NCI-H345 treated with DMSO at 0.1 percent for 48 hours (cell line): Measurements from ENCODE around the gene CFAP20DC.
A peak's percentile ranks its signal among the peaks of the same experiment; 100 is the strongest.
"Not testable (repeated sequence)": the region's sequence is repeated elsewhere in the genome, so short reads cannot be mapped to it uniquely, and the experiment has no call there.

ENCODE experiments used
- DNase-seq: peaks from one replicate; lab custom pipeline; 2025; ENCODE audit not compliant: unreplicated experiment; lab: John Stamatoyannopoulos, UW

CFAP20DC gene

DNA sequence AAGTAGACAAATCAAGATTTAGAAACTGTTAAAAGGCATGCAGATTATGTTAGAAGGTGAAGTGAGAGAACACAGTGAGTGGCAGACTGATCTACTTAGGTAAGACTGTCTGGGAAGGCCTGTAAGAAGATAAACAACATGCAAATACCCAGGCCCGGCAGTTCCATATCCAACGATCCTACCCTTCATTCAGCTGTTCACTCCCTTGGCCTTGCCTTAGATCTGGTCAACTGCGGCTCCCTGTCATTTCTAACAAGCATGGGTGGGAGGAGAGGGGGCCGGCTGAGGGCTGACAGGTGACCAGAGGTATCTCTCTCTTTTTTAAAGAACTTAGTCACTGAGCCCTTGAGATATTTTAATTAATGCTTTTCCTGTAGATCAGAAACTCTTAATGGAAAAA lies 298.6 kb downstream of the CFAP20DC start:
- DNase-seq: no peak

DNA sequence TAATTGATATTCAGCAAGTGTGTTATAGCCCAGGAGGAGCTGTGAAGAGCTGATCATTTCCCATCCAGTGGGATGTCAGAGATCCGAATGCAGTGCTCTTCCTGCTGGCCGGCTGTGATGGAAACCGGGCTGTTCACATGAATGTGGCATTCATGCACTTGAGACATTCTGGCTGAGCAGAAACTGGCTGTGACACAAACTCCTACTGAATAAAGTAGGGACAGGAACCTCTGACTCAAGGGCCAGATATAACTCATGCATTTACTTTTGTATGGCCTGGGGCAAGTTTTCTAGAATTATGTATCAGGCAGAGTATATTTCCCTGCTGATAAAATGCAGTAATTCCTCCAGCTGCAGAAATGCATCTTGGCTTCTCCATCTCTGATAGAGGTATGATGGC lies 299.9 kb downstream of the CFAP20DC start:
- DNase-seq: no peak

GRCh38 chr3:58748024-58748423 lies 301.8 kb downstream of the CFAP20DC start:
- DNase-seq: no peak

DNA sequence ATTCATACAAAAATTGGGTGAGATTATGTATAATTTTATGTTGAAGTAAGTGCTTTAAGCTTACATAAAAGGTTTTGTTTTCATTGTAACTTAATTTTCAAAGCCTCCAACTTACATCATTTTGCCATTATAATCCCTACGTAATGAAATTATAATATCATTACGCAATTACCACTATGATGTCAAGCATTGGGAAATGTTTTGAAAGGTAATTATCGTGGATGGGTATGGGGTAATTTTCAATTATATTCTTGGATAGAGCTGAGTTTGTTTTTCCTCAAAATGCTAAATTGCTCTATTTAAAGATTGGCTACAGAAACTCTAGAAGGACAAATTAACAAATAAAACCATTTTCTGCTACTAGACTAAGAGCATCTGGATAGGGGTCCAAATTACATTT lies 303.1 kb downstream of the CFAP20DC start:
- no peak for DNase-seq

GRCh38 chr3:58743296-58743695 lies 306.5 kb downstream of the CFAP20DC start:
- no peak for DNase-seq

DNA sequence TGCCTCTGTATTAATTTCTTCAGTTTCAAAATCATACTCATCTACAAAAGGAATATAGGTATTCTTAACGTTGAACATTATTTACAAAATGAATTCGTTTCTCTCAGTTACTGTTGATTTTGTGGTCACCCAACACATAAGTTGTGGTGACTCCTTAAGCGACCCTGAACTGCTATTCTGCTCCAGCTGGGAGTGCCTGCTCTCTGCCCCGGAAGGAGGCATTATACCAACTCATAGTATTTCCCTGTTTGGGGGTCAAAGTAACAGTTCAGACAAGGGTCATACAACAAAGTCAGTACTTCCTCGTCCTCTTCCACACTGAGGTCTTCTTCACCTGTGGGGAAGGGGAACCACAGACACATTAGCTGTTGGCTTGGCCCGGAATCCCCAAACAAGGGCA lies 307.6 kb downstream of the CFAP20DC start:
- DNase-seq: no peak

DNA sequence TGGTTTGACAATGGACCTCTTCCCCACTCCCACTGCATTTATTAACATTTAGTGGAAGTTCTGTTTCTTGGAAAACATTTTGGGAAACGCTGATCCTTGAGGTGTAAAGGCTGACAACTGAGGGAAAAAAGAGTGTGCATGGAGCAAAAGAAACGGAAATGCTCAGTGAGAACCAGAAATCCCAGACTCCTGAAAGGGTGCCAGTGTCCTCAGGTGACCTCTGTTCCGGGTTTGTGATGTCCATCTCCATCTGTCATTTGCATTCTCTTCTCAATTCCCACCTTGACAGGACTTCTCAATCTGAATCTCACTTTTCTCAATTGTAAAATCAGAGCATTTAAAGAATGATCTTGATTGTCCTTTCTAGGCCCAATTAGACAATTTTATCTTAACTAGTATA lies 312.2 kb downstream of the CFAP20DC start:
- no peak for DNase-seq

DNA sequence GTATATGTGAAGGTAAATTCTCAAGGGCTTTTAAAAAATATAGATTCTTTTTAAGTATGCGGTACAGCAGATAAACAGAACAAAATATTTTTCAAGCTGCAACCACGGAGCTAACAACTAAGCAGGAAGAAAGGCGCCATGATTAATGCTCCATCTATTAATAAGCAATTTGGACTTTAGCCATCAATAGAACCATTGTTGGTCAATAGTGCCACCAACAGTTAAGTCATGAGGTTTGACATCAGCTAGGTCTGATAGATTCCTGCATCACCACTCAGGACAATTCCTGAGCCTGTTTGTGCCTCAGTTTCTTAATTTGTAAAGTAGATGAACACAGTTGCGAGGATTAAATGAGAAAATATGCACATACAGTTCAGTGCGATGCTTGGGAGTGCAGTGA lies 318.2 kb downstream of the CFAP20DC start:
- no peak for DNase-seq

- DNase-seq: no peak
Observed at GRCh38 chr3:58728723-58729122, 321.1 kb downstream of the CFAP20DC start.

- no peak for DNase-seq
Observed at GRCh38 chr3:58725326-58725853, 324.4 kb downstream of the CFAP20DC start.

- no peak for DNase-seq
Observed at GRCh38 chr3:58724336-58724735, 325.5 kb downstream of the CFAP20DC start.

DNA sequence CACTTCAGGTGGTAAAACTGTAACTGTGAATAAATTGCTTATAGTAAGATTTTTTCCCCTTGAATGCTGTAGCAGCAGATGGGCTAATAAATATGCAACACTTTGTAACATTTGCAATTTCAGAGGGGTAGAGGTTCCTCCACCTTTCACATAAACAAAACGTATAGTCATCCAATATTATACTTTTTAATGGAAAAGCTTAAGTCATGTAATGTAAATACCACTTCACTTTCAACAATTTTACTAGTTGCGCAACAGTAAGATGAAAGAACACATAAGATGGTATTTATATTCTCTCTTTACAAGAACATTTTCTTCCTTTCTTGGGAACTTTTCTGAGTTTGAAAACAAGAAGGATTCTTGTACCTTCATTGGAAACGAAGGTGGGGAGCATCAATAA lies 326.7 kb downstream of the CFAP20DC start:
- no peak for DNase-seq

GRCh38 chr3:58722561-58722960 lies 327.3 kb downstream of the CFAP20DC start:
- peak; percentile 32 for DNase-seq

GRCh38 chr3:58720526-58720925 lies 329.3 kb downstream of the CFAP20DC start:
- DNase-seq: no peak

GRCh38 chr3:58719684-58720083 lies 330.1 kb downstream of the CFAP20DC start:
- DNase-seq: no peak

DNA sequence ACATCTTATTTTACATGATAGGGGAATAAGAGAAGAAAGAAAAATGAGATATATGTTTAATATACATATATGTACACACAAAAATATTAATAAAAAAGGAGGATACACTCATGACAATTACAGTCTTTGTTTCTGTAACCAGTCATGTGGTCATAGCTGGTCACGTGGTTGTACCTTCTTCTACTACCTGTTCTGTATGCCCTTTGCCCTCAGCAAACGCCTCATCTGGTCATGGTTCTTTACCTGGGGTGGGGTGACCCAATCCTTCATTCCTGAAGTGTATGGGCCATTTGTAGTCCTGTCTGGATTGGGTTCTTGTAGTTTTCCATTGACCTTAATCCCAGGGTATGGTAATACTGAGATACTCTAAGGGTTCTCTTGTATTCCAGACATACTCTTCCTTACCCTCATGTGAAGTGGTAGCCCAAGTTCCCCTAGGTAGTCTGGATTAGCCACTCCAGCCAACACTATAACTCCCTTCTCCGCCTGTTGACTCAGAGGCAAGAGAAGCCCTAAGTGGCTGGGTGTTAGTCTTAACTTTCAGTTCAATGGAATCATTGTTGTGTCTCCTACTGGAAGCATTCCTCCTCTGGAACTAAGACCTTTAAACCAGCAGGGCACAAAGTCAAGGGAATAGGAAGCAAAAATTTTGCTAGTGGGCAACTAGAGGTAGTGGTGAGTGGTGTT lies 336.0 kb downstream of the CFAP20DC start:
- DNase-seq: no peak

DNA sequence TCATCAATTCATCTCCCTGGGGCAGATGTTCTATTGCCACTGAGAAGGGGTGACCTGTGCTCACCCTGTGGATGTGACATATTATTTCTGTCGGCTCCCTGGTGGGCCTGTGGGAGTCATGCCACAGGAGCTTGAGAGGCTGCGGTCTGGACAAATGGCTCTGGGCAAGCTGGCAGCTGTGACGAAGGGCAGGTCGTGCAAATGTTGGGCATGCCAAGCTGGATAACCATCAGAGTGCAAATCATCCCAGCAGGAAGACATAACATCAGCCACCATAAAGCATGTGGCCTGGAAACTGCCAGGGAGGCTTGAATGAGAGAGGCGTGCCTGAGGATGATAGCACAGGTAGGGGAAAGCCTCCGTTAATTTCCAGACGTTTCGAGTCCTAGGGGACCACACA lies 338.0 kb downstream of the CFAP20DC start:
- DNase-seq: no peak

DNA sequence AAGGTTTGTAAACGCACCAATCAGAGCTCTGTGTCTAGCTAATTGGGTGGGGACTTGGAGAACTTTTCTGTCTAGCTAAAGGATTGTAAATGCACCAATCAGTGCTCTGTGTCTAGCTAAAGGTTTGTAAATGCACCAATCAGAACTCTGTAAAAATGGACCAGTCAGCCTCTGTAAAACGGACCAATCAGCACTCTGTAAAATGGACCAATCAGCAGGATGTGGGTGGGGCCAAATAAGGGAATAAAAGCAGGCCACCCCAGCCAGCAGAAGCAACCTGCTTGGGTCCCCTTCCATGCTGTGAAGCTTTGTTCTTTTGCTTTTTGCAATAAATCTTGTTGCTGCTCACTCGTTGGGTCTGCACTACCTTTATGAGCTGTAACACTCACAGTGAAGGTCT lies 340.8 kb downstream of the CFAP20DC start:
- DNase-seq: not testable (repeated sequence)

DNA sequence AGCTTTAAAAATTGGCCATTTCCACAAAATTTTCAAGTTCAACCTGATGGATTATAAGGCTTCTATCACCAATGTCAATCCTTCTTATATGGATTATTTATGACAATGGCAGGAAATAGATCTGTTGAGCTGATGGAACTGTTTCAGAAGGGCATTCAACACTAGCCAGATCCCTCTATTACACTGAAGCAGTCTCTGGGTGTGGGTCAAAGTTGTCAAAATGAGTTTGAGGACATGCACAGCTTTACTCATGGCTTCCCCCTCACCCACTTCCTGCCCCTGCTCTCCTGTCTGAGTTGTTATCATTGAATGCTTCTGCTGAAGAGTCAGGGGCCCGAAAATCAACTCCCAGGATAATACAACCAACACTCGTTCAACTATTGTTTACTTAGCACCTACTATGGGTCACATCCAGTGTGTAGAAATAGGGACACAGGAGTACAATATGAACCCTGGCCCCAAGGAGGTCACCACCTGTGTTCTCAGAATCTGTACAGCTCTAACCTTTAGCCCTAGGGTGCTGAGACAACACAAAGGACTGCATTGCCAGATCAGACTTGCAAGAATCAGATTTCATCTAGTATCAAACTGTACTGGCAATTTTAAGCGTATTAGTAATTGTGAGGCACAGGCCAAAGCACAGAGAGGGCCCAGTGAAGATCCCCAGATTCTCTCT lies 341.6 kb downstream of the CFAP20DC start:
- DNase-seq: no peak

DNA sequence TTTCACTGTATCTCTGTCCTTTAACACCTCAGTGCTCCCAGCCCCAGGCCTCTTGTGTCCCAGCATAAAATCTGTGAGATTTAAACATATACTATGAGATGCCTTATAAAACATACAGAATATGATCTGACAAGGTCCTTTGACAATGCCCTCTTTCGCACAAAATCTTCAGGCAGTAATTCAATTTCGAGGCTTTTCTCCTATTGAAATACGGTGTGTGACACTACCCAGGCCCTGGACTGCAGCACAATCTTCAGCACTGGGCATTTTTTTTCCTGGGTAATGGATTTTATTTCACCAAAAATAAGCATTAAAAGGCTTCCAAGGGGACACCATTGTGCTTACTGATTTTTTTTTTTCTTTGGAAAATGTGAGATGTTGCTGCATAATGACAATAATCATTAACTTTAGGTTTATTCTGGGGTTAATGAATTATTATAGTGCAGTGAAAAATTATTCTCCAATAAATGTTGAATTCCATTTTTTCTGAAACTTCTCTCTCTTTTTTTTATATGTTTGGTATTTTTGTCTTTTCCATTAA lies 342.4 kb downstream of the CFAP20DC start:
- no peak for DNase-seq

DNA sequence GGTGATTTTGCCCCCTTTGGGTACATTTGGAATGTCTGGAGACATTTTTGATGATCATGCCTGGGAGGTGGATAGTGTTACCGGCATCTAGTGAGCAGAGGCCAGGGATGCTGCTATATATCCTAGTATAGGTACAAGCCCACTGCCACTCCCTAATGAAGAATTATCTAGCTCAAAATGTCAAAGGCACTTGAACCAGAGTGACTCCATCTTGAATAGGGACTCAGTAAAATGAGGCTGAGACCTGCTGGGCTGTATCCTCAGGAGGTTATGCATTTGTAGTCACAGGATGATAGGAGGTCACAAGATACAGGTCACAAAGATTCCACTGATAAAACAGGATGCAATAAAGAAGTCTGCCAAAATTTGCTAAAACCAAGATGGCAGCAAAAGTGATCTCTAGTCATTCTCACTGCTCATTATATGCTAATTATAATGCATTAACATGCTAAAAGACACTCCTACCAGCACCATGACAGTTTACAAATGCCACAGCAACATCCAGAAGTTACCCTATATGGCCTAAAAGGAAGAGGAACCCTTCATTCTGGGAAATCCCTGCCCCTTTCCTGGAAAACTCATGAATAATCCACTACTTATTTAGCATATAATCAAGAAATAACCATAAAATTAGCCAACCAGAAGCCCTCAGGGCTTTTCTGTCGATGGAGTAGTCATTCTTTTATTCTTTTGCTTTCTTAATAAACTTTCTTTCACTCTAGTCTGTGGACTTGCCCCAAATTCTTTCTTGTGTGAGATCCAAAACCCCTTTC lies 343.2 kb downstream of the CFAP20DC start:
- DNase-seq: no peak

DNA sequence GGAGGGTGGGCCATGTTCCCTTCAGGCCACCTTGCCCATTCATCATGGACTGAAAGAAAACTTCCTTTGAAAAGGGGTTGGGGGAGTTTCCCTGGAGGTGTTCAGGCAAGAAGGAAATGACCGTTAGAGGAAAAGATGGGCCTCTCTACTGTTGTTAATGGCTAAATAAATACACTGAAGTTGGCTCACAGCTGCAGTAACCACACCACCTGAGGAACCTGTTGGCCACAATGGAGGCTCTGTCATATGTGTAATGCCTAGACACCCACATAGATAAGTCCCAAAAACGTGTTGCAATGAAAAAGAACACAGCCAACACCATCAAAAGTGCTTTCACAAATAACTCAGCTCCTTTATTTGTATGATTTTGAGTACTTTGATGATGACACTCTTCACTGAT lies 345.1 kb downstream of the CFAP20DC start:
- no peak for DNase-seq
